ENCODE data around the gene ERBB4.

- TF ChIP-seq CTCF (IDR thresholded peaks at IDR 0.05) (no peak), POLR2A (IDR thresholded peaks at IDR 0.05) (no peak)
These were observed 462.1 kb downstream of the ERBB4 start for GRCh38 chr2:212076456-212076855.

All from transverse colon (tissue), 3 donors.